ENCODE measurements around the gene ECI2. TPM values are rescaled to one million over a fixed set of nuclear protein-coding genes. Genes with fewer than 3 reads are reported as not detected.

Gene ECI2
- total and polyA plus RNA-seq, 2 of the 13 experiments (the other 11 are each of a cell fraction or from before 2014, with no cell fraction given): 78.5 to 228 TPM

- TF ChIP-seq EP300 (IDR thresholded peaks at IDR 0.05; ENCODE audit: low read depth in 2 of 2, low read length in 2 of 2): 0 out of 4 replicates have a peak, but pooled peaks of 1 of the 2 experiments have one; percentile 41
- no peak for TF ChIP-seq EP300 (CRISPR knock-in tag; IDR thresholded peaks at IDR 0.05; ENCODE audit: borderline replicate concordance)
- TF ChIP-seq SRF (IDR thresholded peaks at IDR 0.05; ENCODE audit: low read depth, low read length): 0 out of 2 replicates have a peak, but pooled peaks have one; percentile 12
- no peak for TF ChIP-seq ZNF740 (CRISPR knock-in tag; IDR thresholded peaks at IDR 0.05)
- no peak for TF ChIP-seq ZNF292 (CRISPR knock-in tag; IDR thresholded peaks at IDR 0.05; ENCODE audit: borderline replicate concordance, low read depth)
- no peak for TF ChIP-seq ZNF101 (CRISPR knock-in tag; IDR thresholded peaks at IDR 0.05; ENCODE audit: borderline replicate concordance, low read depth)
- TF ChIP-seq, protein P1, sequence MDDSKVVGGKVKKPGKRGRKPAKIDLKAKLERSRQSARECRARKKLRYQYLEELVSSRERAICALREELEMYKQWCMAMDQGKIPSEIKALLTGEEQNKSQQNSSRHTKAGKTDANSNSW (CRISPR knock-in tag; IDR thresholded peaks at IDR 0.05; ENCODE audit: borderline replicate concordance): no peak
- no peak for TF ChIP-seq ZFP62 (CRISPR knock-in tag; IDR thresholded peaks at IDR 0.05)
- TF ChIP-seq MXD4 (CRISPR knock-in tag; IDR thresholded peaks at IDR 0.05): 0 out of 2 replicates have a peak, but pooled peaks have one; percentile 50
- TF ChIP-seq ZNF264 (CRISPR knock-in tag; IDR thresholded peaks at IDR 0.05): no peak
- TF ChIP-seq ZNF280B (CRISPR knock-in tag; IDR thresholded peaks at IDR 0.05; ENCODE audit: borderline replicate concordance): no peak
- TF ChIP-seq RFX3 (CRISPR knock-in tag; IDR thresholded peaks at IDR 0.05): no peak
- TF ChIP-seq ZBTB7A (CRISPR knock-in tag; IDR thresholded peaks at IDR 0.05): 0 out of 2 replicates have a peak, but pooled peaks have one; percentile 27
- peak; percentile 59; the same call in 1 of the 2 replicates for TF ChIP-seq IRF2 (CRISPR knock-in tag; IDR thresholded peaks at IDR 0.05)
- TF ChIP-seq RCOR2 (CRISPR knock-in tag; IDR thresholded peaks at IDR 0.05): 0 out of 2 replicates have a peak, but pooled peaks have one; percentile 32
- no peak for TF ChIP-seq MATR3 (CRISPR knock-in tag; IDR thresholded peaks at IDR 0.05)
- no peak for TF ChIP-seq ESRRA (CRISPR knock-in tag; IDR thresholded peaks at IDR 0.05; ENCODE audit: low read depth)
- no peak for TF ChIP-seq ZNF557 (CRISPR knock-in tag; IDR thresholded peaks at IDR 0.05)
- TF ChIP-seq KMT2A (CRISPR knock-in tag; IDR thresholded peaks at IDR 0.05): no peak
- TF ChIP-seq ZNF644 (CRISPR knock-in tag; IDR thresholded peaks at IDR 0.05; ENCODE audit: low read depth): peak; percentile 85
- TF ChIP-seq, protein P2, sequence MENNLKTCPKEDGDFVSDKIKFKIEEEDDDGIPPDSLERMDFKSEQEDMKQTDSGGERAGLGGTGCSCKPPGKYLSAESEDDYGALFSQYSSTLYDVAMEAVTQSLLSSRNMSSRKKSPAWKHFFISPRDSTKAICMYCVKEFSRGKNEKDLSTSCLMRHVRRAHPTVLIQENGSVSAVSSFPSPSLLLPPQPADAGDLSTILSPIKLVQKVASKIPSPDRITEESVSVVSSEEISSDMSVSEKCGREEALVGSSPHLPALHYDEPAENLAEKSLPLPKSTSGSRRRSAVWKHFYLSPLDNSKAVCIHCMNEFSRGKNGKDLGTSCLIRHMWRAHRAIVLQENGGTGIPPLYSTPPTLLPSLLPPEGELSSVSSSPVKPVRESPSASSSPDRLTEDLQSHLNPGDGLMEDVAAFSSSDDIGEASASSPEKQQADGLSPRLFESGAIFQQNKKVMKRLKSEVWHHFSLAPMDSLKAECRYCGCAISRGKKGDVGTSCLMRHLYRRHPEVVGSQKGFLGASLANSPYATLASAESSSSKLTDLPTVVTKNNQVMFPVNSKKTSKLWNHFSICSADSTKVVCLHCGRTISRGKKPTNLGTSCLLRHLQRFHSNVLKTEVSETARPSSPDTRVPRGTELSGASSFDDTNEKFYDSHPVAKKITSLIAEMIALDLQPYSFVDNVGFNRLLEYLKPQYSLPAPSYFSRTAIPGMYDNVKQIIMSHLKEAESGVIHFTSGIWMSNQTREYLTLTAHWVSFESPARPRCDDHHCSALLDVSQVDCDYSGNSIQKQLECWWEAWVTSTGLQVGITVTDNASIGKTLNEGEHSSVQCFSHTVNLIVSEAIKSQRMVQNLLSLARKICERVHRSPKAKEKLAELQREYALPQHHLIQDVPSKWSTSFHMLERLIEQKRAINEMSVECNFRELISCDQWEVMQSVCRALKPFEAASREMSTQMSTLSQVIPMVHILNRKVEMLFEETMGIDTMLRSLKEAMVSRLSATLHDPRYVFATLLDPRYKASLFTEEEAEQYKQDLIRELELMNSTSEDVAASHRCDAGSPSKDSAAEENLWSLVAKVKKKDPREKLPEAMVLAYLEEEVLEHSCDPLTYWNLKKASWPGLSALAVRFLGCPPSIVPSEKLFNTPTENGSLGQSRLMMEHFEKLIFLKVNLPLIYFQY (CRISPR knock-in tag; IDR thresholded peaks at IDR 0.05; ENCODE audit: borderline replicate concordance): no peak
- TF ChIP-seq ARNT (IDR thresholded peaks at IDR 0.05): no peak
- TF ChIP-seq CHD4 (IDR thresholded peaks at IDR 0.05; ENCODE audit: borderline replicate concordance, low read length): no peak
- TF ChIP-seq, protein P3, sequence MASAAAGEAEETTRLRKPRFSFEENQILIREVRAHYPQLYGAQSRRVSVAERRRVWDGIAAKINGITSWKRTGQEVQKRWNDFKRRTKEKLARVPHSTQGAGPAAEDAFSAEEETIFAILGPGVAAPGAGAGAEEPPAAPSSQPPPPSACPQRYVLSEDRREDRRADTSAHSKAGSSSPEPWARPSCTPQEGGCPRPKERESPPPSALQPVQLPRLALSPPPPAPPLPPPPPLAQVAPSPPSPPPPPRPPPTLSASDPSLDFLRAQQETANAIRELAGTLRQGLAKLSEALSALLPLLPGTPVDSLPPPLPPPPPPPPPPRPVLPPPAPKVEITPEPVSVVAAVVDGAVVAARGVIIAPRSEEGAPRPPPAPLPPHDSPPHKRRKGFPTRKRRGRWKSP (CRISPR knock-in tag; IDR thresholded peaks at IDR 0.05): no peak
- peak; percentile 35; the same call in 1 of the 2 replicates for TF ChIP-seq TBX2 (CRISPR knock-in tag; IDR thresholded peaks at IDR 0.05; ENCODE audit: borderline replicate concordance)
Observed at GRCh38 chr6:4130357-4130987, 4.9 kb downstream of the ECI2 start (continued).

Data from HepG2 (cell line).